Measurements from ENCODE around the gene EDC4.
A peak's percentile ranks its signal among the peaks of the same experiment; 100 is the strongest.

Gene EDC4

GRCh38 chr16:67846320-67847063 is 26.4 kb upstream of the EDC4 start, which contains the start of gene NUTF2:
Gene NUTF2, plus strand, starts transcription at chr16:67846933. Its CDS starts 18,198 bp downstream, at chr16:67865131.
- TF ChIP-seq TSHZ2 (CRISPR knock-in tag; IDR thresholded peaks at IDR 0.05): 0 out of 2 replicates have a peak, but pooled peaks have one; percentile 28
- TF ChIP-seq PATZ1 (CRISPR knock-in tag; IDR thresholded peaks at IDR 0.05; ENCODE audit: borderline replicate concordance): peak; percentile 70; the same call in 1 of the 2 replicates
- no peak for TF ChIP-seq CREB5 (CRISPR knock-in tag; IDR thresholded peaks at IDR 0.05; ENCODE audit: low read depth)
- ATAC-seq: peak; percentile 71

- ATAC-seq: peak; percentile 45
- no peak for TF ChIP-seq ZNF565 (CRISPR knock-in tag; conservative IDR thresholded peaks at IDR 0.05; ENCODE audit: low read depth)
- TF ChIP-seq ISL1 (CRISPR knock-in tag; IDR thresholded peaks at IDR 0.05): no peak
- no peak for TF ChIP-seq ZNF70 (CRISPR knock-in tag; IDR thresholded peaks at IDR 0.05)
- no peak for TF ChIP-seq TCF4 (CRISPR knock-in tag; IDR thresholded peaks at IDR 0.05; ENCODE audit: borderline replicate concordance)
Observed at GRCh38 chr16:67847064-67847861, 25.6 kb upstream of the EDC4 start, which contains the start of gene CENPT. Gene CENPT, minus strand, starts transcription at chr16:67847693. Its CDS starts 13,834 bp downstream, at chr16:67833859.

GRCh38 chr16:67848118-67848517 is 24.7 kb upstream of the EDC4 start:
- TF ChIP-seq TOX (CRISPR knock-in tag; IDR thresholded peaks at IDR 0.05; ENCODE audit: borderline replicate concordance): no peak
- ATAC-seq: no peak

GRCh38 chr16:67853670-67854069 is 19.2 kb upstream of the EDC4 start:
- no peak for TF ChIP-seq GLIS3 (CRISPR knock-in tag; IDR thresholded peaks at IDR 0.05)
- TF ChIP-seq RARB (CRISPR knock-in tag; IDR thresholded peaks at IDR 0.05): no peak
- no peak for TF ChIP-seq TSHZ2 (CRISPR knock-in tag; IDR thresholded peaks at IDR 0.05)
- TF ChIP-seq TCF4 (CRISPR knock-in tag; IDR thresholded peaks at IDR 0.05; ENCODE audit: borderline replicate concordance): no peak
- no peak for TF ChIP-seq ISL1 (CRISPR knock-in tag; IDR thresholded peaks at IDR 0.05)
- no peak for TF ChIP-seq ESRRG (CRISPR knock-in tag; IDR thresholded peaks at IDR 0.05)
- TF ChIP-seq ZC3H10 (CRISPR knock-in tag; IDR thresholded peaks at IDR 0.05): no peak
- TF ChIP-seq CSDC2 (CRISPR knock-in tag; IDR thresholded peaks at IDR 0.05): no peak
- no peak for TF ChIP-seq BACH2 (CRISPR knock-in tag; IDR thresholded peaks at IDR 0.05; ENCODE audit: borderline replicate concordance)
- no peak for TF ChIP-seq ZFP30 (CRISPR knock-in tag; IDR thresholded peaks at IDR 0.05)
- no peak for TF ChIP-seq PATZ1 (CRISPR knock-in tag; IDR thresholded peaks at IDR 0.05; ENCODE audit: borderline replicate concordance)
- no peak for TF ChIP-seq ZNF565 (CRISPR knock-in tag; conservative IDR thresholded peaks at IDR 0.05; ENCODE audit: low read depth)
- no peak for ATAC-seq
